NCI-H774 (cell line): ENCODE data around the gene RNF128.
"Not testable (repeated sequence)": the region's sequence is repeated elsewhere in the genome, so short reads cannot be mapped to it uniquely, and the experiment has no call there.

ENCODE experiments used
- DNase-seq: peaks from one replicate; lab custom pipeline; 2025; lab: John Stamatoyannopoulos, UW

RNF128 gene

GRCh38 chrX:106742805-106743204 is 16.3 kb downstream of the RNF128 start:
- no peak for DNase-seq

GRCh38 chrX:106748377-106748776 is 21.9 kb downstream of the RNF128 start:
- no peak for DNase-seq

GRCh38 chrX:106751407-106751806 is 24.9 kb downstream of the RNF128 start:
- DNase-seq = no peak

- no peak for DNase-seq
Measured at GRCh38 chrX:106752101-106752678, 25.7 kb downstream of the RNF128 start.

- DNase-seq = not testable (repeated sequence)
Measured at GRCh38 chrX:106769288-106769687, 42.8 kb downstream of the RNF128 start.

GRCh38 chrX:106774981-106775380 is 48.5 kb downstream of the RNF128 start:
- DNase-seq = no peak

GRCh38 chrX:106780264-106780663 is 53.8 kb downstream of the RNF128 start:
- DNase-seq = no peak

- DNase-seq = no peak
Measured at GRCh38 chrX:106780664-106781377, 54.3 kb downstream of the RNF128 start.

- DNase-seq = no peak
Measured at GRCh38 chrX:106783716-106784115, 57.2 kb downstream of the RNF128 start.

GRCh38 chrX:106791495-106791894 is 65.0 kb downstream of the RNF128 start:
- DNase-seq = no peak

GRCh38 chrX:106802063-106802387 is 75.5 kb downstream of the RNF128 start:
- DNase-seq = peak; percentile 33

GRCh38 chrX:106802388-106803275 is 76.1 kb downstream of the RNF128 start, which contains the start of gene TBC1D8B:
Gene TBC1D8B (plus strand): TSS chrX:106802673. CDS start chrX:106802854, 181 bp downstream.
- peak; percentile 84 for DNase-seq

GRCh38 chrX:106811131-106811910 is 84.8 kb downstream of the RNF128 start:
- no peak for DNase-seq

GRCh38 chrX:106812930-106813329 is 86.4 kb downstream of the RNF128 start:
- not testable (repeated sequence) for DNase-seq

GRCh38 chrX:106814093-106814492 is 87.6 kb downstream of the RNF128 start:
- not testable (repeated sequence) for DNase-seq
